HG03342 (cell line): ENCODE results near the gene ZNF664.

Experiments
- ATAC-seq: cut with Tn5 transposase; IDR thresholded peaks from one replicate; pipeline ENCODE4 v1.9.1; 2021; ENCODE audit warnings: mild to moderate bottlenecking, moderate library complexity; ENCODE audit not compliant: unreplicated experiment

The ZNF664 gene

DNA sequence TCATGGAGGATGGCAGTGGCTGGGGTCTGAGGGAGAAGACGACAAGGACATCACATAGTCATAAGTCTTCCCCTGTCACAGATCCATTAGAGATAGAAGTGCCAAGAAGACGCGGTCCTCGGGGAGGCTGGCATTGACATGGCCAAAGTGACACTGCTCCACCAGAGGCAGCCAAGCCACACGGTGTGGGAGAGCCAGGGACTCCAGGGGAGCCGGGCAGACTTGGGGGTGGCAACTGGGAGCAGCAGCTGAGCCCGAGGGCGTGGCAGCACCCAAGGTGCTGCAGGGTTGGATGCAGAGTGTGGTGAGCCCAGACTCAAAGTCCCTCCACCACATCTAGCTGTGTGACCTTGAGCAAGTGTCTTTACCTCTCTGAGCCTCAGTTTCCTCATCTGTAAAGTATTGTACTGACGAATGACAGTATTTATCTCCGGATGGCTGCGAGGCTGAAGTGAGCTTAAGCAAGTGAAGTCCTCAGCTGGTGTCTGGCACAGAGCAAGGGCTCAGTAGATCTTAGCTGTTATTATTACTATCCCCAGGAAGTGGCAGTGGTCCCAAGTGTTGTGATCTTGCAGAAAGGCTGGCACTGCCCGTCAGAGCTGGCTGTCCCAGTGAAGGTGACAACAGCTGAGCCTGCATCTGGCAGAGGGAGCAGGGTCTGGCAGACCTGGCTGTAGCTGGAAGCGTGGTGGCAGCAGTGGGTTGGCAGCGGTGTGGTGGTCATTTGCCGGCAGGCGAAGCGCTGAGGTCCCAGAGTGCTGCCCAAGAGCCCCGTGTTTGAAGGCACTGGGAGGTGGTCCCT is 54.9 kb downstream of the ZNF664 start:
- no peak for ATAC-seq

DNA sequence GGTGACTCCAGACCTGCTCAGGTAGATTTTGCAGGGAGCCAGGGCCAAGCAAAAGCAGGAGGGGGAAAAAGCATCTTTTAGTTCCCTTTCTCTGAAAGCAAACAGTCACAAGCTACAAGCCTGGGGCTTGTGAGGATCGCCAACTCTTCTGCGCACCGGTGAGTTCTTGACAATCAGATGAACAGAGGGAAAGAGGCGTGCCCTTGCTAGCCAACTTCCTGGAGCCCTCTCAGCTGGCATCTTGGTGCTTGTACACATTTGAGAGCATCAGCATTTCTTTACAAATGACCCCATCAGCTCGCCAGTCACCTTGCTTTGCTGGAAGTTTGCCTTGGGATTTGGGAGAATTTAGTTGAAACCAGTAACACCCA is 55.5 kb downstream of the ZNF664 start:
- no peak for ATAC-seq

DNA sequence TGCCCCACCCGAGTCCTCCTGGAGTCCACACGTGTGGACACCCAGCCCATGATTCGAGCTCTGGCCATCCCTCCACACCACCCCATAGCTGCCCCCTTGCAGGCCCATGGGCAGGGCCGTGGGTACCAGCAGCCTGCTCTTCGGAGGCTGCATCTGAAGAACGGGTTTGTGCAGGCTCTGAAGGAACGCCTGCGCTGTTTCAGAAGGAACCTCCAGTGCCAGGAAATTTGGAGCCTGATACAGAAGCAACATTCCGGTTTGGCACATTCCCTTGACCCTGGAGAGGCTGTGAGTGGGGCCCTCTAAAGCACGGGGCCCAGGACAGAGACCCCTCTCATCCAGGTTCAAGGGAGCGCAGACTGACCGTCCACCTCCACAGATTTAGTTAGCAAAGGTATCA is 57.0 kb downstream of the ZNF664 start:
- ATAC-seq: no peak

DNA sequence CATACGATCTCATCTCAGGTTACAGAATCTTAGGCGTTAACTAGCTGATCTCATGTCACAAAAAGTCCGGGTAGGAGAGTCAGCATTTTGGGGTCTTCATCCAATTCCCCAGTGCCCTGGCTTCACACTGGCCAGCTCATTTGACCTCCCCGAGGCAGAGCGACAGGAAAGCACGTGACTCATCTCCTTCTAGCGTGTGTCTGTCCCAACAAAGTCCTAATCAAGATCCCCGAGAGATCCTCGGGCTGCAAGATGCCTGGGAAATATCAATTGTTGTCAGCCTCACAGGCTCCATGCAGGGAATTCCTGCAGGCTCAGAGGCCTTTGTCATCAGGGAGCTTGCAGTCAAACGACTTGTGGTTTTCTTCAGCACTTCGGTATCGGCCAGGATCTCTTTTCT is 57.5 kb downstream of the ZNF664 start:
- ATAC-seq: no peak

DNA sequence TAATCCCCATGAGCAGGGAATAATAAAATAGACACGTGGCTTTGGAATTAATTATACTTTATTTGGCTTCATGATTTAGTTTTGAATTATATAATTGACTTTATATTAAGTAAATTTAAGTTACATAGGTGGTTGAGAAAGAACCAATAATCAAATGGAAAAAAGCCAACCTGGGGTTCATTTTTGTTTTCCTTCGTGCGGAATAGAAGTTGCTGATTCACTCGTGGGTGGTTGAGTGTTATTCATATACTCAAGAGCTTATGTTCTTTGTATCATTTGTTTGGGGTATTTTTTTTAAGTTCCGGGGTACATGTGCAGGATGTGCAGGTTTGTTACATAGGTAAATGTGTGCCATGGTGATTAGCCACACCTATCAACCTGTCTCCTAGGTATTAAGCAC is 58.0 kb downstream of the ZNF664 start:
- no peak for ATAC-seq

DNA sequence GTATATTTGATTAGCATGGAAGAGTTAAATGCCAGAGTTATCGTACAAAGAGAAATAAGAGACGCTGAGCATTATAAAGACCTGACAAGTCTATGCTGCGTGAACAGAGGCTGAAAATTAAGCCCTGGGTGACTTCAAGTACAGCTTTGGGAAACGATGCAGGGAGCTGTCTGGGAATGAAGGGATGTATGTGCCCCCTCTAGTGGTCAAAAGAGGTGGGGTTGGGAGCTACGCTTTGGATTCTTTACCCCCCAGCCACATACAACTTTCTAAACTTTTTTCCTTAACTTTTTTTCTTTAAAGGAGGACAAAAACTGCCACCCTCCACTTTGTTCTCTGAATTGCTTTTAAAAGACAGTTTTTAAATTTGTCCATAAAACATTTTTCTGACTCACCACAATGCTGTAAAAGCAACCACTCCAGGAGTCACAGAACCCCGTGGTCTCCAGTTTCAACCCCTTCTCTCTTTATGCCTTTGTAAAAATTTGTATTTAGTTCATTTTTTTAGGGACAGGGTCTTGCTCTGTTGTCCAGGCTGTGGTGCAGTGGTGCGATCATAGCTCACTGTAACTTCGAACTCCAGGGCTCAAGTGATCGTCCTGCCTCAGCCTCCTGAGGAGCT is 59.4 kb downstream of the ZNF664 start:
- ATAC-seq: no peak

DNA sequence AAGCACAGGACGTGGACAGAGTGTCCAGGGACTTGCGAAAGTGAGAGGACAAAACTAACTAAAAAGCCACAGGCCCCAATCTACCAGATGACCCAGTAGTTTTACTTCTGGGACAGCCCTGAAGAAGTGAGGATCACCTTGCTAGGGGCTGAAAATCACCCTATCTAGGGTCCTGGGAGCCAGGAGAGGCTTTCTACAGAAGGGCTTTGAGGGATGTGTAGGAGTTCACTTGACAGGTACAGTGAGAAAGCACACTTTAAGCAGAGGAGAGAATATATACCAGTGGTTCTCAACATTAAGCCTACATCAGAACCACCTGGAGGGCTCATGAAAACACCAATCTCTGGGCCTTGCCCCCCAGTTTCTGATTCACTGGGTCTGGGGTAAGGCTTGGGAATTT is 60.8 kb downstream of the ZNF664 start:
- ATAC-seq: no peak

DNA sequence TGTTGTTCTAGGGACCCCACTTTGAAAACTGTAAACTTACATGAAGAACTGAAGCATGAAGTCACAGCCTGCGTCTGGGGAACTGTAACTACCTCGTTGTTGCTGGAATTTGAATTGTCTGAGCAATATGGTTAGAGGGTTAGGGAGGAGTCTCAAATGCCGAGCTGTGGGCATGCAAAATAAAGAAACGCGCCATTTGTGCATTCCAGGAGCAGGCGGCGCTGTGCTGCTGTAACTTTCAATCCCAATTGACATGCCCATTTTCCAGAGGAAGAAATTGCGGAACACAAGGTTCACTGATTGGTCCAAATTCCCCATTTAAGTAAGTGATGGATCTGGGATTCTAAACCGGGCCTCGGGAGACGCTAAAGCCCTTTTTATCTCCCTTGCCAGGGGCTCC is 61.3 kb downstream of the ZNF664 start:
- no peak for ATAC-seq

DNA sequence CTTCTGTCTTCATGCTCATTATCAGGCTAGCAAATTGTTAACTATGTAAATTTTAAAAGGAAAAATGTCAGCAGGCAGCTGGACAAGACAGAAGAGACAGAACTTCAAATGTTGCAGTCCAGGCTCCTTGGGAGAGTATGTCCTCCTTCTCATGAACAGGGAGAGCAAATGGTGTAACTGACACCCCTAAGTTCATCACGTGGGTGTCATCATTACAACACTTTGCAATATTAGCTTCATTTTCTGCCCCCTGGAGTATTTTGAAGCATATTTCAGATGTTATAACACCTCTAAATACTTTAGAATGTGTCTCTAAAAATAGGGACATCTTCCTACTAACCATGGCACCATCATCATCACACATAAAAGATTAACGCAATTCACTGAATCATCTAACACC is 62.1 kb downstream of the ZNF664 start:
- ATAC-seq: no peak

DNA sequence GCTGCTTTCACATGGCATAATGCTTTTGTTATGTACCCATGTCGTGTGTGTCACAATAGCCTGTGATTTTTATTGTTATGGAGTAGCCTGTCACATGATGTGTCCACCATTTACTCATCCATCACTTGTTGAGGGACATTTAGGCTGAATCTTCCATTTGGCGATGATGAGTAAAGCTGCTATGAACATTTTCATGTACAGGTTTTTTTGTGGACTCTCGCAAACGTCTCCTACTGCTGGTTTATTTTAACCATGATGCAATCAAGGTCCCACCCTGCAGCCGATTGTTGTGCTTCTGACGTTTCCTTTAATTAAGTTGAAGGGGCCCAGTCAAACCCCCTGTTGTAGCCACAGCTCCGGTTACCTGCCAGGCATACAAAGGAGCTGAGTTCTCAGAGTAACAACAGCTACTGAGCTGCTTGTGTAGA is 63.2 kb downstream of the ZNF664 start:
- ATAC-seq: no peak

DNA sequence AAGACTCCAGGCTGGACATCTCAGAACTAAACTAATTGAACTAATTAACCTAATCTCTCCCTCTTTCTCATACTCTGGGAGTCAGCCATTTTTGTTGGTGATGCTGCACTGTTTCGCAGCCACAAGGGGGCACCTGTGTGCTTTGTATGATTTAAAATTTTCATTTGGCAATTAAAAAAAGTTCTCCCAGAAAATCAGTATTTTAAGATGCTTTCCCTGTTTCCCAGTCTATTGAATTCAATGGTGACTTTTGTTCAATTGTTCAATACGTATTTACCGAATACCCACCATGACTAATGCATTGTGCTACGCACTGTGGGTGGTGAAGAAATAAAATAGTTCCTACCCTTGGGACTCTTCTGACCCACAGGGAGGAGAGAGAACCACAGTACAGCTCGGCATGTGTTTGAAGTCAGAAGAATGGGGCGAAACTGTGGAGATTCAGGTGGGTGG is 63.7 kb downstream of the ZNF664 start:
- ATAC-seq: no peak

DNA sequence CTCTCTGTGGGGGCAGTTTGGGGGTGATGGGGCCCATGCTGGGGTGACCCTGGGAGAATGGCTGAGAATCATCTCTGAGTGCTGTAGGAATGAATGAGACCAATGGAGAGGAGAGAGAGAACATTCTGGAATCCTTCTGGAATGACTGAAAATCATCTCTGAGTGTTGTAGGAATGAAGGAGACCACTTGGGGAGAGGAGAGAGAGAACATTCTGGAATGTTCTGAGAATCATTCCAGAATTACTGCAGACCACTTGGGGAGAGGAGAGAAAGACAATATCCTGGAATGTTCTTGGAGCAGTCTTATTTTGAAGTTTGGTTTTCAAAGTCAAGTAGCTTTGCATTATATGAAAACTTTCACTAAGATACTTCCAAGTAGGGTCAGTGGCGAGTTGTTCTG is 64.3 kb downstream of the ZNF664 start:
- no peak for ATAC-seq

DNA sequence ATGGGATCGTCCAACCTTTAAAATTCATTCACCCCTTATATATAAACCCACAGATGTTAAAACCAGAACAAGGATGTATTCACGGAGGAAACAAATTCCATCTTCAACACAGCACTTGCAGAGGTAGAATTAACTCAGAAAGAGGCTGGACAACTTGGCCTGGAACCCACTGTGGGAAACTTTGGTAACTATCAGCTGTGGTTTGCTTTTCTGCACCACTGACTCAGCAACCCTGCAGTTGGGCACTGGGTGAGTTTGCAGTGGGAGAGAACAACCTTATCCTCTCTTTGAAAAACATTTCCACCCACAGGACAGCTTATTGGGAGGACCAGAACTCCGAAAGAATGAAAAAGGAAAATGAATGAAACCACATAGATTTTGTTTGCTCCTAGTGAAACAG is 66.3 kb downstream of the ZNF664 start:
- ATAC-seq: no peak

DNA sequence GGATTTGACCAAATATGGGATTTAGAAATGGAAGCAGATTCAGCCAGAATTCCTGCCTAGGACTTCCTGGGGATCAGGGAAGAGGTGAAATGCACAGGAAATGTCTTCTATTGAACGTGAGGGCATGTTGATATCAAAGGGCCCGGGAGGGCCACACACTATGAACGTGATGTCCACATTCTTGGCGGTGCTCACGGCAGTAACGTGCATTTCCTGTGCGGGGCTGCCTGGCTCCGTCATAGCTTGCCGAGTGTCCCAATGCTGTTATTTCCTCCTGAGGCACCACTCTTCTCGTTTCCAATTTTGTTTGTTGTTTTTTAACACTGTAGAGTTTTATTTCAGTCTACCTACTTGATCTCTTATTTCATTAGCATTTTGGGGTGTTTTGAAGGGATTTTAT is 67.3 kb downstream of the ZNF664 start:
- no peak for ATAC-seq

DNA sequence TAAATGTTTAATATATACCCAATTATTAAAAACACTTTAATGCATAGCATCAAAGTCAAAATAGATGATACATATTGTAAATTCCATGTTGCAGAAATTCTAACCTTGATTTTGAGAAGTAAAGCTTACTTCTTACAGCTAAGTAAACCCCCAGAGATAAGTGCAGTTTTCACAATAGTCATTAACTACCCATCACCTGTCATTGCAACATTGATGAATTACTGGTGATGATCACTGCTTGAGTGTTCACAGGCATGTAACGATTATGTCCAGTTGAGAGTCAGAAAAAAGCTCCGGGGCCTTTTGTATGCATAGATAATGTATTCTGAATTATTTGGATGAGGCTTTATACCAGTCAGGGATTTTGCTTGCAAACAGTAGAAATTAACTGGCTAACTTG is 67.7 kb downstream of the ZNF664 start:
- ATAC-seq: no peak

DNA sequence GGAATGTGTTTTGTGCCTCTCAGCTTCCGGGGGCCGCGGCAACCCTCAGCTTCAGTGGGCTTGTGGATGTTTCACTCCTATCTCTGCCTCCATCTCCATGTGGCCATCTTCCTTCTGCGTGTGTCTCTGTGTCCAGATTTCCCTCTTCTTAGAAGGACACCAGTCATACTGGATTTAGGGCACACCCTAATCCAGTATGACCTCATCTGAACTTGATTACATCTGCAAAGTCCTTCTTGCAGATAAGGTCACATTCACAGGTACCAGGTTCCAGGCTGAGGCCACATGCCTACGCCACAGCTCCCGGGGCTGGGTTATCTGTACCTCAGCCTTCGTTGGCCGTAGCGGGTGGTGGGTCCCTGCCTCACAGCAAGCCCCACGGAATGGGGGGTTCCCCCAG is 68.9 kb downstream of the ZNF664 start:
- no peak for ATAC-seq

DNA sequence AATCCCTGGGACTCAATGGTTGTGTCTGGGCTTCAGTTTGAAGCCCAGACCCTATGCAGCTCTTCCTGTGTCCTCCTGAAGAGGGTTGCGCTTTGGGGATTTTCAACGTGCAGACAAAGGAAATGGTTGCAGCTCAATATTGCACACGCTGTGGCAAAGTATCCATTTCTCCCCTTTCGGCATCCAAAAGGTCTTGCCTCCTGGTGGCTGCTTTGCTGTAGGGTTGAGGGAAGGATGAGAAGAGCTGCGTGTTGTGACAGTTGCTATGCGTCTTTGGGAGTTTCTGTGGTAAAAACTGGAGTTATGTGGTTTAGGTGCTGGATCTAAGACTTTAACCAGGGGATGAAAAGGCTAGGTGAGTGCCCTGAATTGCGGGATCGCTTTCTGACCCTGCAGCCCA is 71.0 kb downstream of the ZNF664 start:
- no peak for ATAC-seq

DNA sequence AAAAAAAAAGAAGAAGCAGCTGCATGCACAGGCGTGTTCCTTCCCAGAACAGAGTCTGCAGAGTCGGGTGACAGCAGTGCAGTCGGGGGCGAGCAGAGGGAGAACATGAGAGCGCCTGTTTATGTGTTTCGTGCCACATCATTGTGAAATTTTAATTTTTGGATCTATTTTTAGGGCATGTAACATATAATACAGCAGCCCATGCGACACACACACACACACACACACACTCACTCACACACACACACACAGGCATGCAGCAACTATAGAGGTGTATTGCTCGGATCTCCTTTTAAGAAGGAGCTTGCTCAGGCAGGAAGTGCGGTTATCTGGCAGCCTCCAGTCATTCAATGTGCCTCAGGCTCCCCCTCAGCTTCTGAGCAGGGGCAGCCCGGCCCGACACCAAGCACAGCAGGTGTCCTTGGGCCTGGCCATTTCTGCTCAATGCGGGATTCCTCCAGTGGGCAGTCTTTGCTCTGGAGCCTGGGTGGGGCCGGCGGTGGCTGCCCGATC is 71.8 kb downstream of the ZNF664 start:
- ATAC-seq: no peak

DNA sequence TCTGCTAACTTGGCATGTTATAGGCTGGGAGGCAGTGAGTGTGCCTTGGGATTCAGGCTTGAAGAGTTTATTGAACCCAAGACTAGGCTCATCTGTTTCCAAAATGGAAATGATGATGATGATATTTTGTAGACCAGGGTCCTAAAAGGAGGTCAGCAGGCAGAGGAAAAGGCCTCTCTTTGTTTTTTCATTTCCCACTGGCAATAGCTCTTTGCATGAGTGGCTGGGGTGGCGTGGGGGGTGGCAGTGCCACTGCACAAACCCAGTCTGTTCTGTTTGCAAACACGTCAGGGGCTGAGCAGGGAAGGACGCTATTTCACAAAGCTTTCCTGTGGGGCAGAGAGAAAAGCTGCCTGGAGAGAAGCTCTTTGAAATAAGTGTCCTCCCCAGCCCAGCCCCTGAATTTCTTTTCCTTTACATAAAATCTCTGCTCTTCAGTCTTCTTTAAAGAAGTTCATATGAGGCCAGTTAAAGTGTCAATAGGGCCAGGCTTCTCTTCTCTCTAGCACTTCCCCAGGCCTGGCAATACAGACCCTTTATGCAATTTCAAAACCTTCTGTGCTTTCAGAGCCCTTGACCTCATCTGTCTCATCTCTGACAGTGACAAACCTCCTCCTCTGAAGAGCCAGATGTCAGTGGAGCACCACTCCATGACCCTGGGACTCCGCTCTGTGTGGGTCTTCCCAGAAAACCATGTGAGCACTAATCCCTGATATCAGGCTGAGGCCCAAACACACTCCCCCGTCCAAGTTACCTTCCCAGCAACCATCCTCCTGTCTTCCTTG is 72.8 kb downstream of the ZNF664 start:
- ATAC-seq: no peak

DNA sequence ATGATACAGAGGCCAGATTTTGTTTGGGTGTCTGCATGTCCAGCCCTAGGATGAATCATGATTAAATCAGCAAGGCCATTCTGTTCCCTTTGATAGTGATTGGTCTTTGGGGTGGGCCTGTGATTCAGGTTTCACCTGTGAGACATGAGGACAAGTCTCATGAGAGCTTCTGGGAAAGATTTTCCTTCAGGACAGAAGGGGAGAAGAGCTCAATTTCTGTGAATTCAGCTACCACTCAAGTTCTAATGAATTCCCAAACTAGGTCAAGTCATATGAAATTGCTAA is 73.4 kb downstream of the ZNF664 start:
- no peak for ATAC-seq

DNA sequence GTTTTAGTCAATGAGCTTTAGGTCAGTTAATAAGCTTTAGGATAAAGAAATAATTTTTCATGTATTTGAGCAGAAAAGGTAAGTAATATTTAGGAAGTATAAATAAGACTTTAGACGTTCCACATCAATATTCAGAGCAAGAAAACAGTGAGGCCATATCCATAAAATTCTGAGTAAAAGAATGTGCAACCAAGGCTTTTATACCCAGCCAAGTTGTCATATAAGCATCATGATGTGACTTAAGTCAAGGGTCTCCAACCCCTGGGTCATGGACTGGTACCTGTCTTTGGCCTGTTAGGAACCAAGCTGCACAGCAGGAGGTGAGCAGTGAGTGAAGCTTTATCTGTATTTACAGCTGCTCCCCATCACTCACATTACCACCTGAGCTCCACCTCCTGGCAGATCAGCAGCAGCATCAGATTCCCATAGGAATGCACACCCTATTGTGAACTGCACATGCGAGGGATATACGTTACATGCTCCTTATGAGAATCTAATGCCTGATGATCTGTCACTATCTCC is 74.1 kb downstream of the ZNF664 start:
- no peak for ATAC-seq
